ENCODE measurements around the gene NEO1.

Gene NEO1

GRCh38 chr15:73227433-73228056 is 175.3 kb downstream of the NEO1 start:
- no peak for DNase-seq

- DNase-seq, result no peak
Observed at GRCh38 chr15:73228128-73228646, 175.9 kb downstream of the NEO1 start.

DNA sequence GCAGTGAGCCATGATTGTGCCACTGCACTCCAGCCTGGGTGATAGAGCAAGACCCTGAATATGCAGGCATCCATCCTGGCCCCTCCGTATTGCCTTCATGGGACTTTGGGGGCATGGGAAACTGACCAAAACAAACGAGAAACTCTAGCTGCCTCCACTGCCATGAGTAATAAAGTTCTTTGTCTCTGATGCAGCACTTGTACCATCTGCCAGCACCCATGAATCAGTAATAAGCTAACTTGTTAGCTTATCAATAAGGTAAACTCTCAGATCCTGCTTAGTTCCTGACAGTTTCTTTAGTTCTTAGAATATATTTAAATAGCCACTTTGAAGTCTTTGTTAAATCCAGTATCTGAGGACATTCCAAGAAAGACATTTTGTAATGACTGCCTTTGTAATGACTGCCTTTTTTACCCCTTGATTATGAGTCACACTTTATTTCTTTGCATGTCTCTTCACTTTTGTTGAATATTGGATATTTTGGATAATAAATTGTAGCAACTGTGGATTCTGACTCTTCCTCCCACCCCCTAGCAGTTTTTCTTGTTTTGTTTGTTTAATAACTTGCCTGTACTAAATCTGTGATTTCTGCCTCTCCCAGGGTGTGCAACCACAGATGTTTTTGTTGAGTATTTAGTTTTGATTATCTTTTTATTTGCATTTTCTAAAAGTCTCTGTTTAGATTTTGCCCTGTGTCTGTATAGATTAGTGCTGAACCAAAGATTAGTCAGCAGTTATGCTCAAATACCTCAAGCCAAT is 179.6 kb downstream of the NEO1 start:
- no peak for DNase-seq

DNA sequence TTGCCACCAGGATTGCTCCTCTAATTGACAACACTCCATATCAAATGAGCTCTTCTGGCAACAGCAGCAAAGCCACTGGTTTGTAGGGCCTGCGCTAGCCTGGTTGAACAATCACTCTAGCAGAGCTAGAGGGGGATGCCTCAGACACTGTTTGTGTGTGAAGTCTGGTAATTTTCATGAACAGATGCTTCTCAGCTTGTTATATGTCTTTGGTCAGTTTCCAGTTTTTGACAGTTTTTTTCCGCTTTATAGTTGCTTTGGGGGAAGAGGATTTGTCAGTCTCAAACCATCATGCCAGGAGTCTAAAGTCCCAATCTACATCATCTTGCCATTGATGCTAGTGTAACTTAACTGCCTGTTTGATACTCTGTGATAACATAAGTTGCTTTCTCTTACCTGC is 180.5 kb downstream of the NEO1 start:
- DNase-seq, result no peak

- peak; percentile 79 for DNase-seq
Observed at GRCh38 chr15:73233623-73234022, 181.4 kb downstream of the NEO1 start.

DNA sequence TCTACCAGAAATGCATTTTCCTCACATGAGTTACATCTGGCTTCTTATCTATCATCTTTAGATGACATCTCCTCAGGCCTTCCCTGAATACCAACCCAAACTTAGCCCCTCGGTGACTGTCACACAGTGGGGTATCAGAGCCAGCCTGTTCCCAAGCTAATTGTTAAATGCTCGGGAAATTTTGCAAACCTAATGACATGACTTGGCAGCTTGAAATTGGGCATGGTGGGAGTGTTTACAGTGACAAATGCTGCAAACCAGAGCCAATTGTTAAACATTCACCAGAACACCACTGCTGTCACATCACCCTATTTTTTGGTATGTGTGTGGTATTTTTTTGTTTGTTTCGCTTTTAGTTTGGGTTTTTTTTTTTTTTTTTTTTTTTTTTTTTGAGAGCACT is 185.6 kb downstream of the NEO1 start:
- DNase-seq, result no peak

- DNase-seq, result no peak
Observed at GRCh38 chr15:73239564-73240215, 187.4 kb downstream of the NEO1 start.

GRCh38 chr15:73240866-73241499 is 188.7 kb downstream of the NEO1 start:
- DNase-seq, result peak; percentile 36

- DNase-seq, result no peak
Observed at GRCh38 chr15:73244333-73244732, 192.1 kb downstream of the NEO1 start.

- DNase-seq, result no peak
Observed at GRCh38 chr15:73246439-73246838, 194.2 kb downstream of the NEO1 start.

GRCh38 chr15:73246898-73247297 is 194.6 kb downstream of the NEO1 start:
- no peak for DNase-seq

- DNase-seq, result no peak
Observed at GRCh38 chr15:73247331-73247730, 195.1 kb downstream of the NEO1 start.

DNA sequence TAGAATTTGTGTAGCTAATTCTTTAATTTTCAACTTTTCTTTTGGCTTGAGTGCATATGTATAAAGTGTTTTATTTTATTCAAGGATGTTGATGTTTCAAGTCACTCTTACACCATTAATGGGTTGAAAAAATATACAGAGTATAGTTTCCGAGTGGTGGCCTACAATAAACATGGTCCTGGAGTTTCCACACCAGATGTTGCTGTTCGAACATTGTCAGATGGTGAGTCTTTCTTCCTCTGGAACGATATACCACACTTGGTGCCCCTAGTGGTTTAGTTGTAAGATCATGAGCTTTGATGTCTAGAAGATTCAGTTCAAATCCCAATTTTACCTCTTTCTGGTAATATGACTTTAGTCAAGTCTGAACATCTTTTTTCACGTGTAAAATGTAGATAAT is 197.2 kb downstream of the NEO1 start:
- DNase-seq, result no peak

- no peak for DNase-seq
Observed at GRCh38 chr15:73254598-73254997, 202.3 kb downstream of the NEO1 start.

GRCh38 chr15:73258271-73259108 is 206.2 kb downstream of the NEO1 start:
- no peak for DNase-seq

- no peak for DNase-seq
Observed at GRCh38 chr15:73264881-73265280, 212.6 kb downstream of the NEO1 start.

GRCh38 chr15:73265536-73266153 is 213.4 kb downstream of the NEO1 start:
- peak; percentile 43 for DNase-seq

DNA sequence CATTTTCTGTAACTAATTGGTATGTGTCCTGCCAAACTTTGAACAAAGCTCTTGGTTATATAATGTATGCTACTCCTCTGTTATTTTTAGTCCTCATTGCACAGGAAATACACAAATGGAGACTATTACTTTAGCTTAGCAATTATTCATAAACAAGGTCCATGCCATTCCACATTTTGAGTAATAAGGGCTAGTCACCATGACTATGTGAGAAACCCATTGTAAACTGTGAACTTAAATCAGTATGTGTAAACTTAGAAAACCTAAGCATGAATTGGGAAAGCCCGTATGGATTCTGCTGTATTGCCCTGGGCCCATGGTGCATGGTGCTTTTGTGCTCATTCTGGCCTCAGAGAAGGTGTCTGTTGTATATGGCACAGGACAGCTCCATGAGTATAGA is 216.2 kb downstream of the NEO1 start:
- no peak for DNase-seq

- no peak for DNase-seq
Observed at GRCh38 chr15:73270366-73271097, 218.3 kb downstream of the NEO1 start.

DNA sequence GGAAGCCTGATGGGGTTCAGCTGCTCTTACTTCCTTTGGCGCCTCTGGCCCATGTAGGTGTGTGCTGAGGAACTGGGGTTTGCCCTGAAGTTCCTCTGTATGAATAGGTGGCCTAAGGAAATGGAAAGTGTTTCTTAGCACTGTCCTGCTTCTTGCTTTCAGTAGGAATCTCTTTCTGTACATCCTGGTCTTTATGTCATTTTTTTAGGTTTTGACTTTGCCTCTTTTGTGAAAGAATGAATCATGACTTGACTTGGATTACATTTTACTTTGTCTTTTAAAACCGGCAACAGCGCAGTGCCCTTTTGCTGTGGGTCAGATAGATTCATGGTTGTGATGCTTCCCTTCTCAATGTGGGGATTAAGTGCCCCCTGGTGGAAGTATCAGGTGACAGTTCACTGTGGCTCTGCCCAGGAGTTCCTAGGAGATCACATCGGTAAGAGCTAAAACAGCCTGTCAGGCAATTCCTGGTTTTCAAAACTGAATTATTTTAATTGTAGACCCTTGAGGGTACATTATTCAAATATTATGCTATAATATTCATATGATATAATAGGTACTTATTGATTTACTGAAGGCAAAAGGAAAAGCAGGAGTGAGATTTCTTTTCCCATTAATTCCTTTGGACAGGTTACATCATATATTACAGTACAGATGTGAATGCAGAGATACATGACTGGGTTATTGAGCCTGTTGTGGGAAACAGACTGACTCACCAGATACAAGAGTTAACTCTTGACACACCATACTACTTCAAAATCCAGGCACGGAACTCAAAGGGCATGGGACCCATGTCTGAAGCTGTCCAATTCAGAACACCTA is 221.1 kb downstream of the NEO1 start:
- DNase-seq, result peak; percentile 39

All from NCI-H226 (cell line).